ENCODE measurements around the gene AMBP.

Gene AMBP

DNA sequence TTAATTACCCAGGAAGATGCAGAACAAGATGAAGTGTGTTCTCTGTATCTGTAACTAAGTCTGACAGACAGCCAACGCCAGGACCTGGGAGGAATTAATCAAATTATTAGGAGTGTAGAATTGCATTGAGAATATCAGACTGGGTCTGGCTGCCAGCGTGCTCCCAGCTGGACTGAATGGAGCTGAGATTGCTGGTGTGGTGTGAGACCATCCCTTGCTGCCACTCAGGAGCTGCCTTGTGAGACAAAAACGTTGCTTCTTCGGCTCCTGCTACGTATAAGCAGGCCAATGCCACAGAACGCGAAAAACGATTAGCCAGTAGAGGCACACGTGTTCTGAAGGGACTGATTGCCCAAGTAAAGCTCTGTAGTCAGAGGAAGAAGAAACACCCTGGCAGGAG, 66.8 kb downstream of the AMBP start:
- DNase-seq (ENCODE audit: low read depth in 2 of 3, low spot score in 1 of 3): no peak

Data from stimulated activated CD4-positive, alpha-beta T cell treated with anti-CD3 and anti-CD28 coated beads, Interleukin-12 subunit alpha, Interleukin-12 subunit beta, amount 100 ng/mL, for 48 hours (primary cell).